AG04450 (cell line): ENCODE data around the gene TMEM269. TPM values are rescaled to one million over a fixed set of nuclear protein-coding genes. Genes with fewer than 3 reads are reported as not detected.

Experiments used
- CTCF ChIA-PET: fragments of 300-600, 350-600 bp; formaldehyde crosslinking; extraction: SDS; loops from one replicate; lab custom pipeline; 2022; ENCODE audit warnings: antibody characterized with exemption, inconsistent platforms; lab: Charles Lee
- POLR2A ChIA-PET: fragments of 350-600 bp; formaldehyde crosslinking; extraction: SDS; loops from one replicate; lab custom pipeline; 2021; ENCODE audit warnings: antibody characterized with exemption, inconsistent platforms; lab: Yijun Ruan, JAX
- DNase-seq: peaks from one replicate; pipeline ENCODE4 v3.0.0-alpha.2; 2011; ENCODE audit warnings: low read depth, low spot score
- H3K27ac ChIP-seq: one replicate; pipeline ENCODE4 v1.5.1; 2012; ENCODE audit warnings: low read depth, low read length, control low read depth
- H3K27me3 ChIP-seq: one replicate; pipeline ENCODE4 v1.6.0; 2012; ENCODE audit warnings: low read length; ENCODE audit not compliant: control insufficient read depth, insufficient read depth
- H3K4me3 ChIP-seq: 2 replicates; pipeline ENCODE4 v1.5.1; 2011; ENCODE audit warnings: mild to moderate bottlenecking, low read depth, low read length, control low read depth
- H3K9me3 ChIP-seq: 2 replicates; pipeline ENCODE4 v1.5.1; 2012; ENCODE audit warnings: low read length; ENCODE audit not compliant: control insufficient read depth, insufficient read depth
- polyA plus RNA-seq: library from polyadenylated mRNA; depleted of rRNA; stranded (reverse); fragments of >200 nt; gene quantifications from 2 replicates; pipeline ENCODE4 v1.2.3, GENCODE V29; 2011
- TF ChIP-seq, protein P1 (sequence below): IDR thresholded peaks from 2 replicates; pipeline ENCODE4 v1.5.1; 2011; ENCODE audit warnings: low read depth, low read length, control low read depth, inconsistent platforms

TMEM269 gene
- polyA plus RNA-seq, 1 experiment: 0.04 TPM

DNA sequence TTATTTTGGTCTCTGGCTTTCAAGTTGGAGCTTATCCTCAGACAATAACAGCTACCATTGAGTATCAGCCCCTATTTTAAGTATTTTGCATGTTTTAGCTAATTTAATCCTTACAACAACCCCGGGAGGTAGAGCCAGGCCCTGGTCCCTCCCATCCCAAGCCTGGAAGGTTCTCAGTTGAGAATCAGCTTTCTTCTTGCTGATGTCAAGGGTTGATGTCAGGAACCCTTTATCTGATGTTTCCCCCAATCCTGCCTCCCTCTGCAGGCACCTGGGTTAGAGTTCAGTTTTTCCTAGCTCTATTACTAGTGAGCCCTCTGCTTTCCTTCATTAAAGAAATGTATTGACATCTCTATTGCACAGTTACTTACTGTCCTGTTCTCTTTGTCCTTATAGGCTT, 36.0 kb downstream of the TMEM269 start:
- DNase-seq: no peak
- CTCF ChIA-PET: interaction anchor here (1.2 to 3.3 kb wide), 3 partner anchors 26 to 253 kb away, joined by 4 to 18 read pairs (median 5); partner anchors contain the start of gene ZNF691

DNA sequence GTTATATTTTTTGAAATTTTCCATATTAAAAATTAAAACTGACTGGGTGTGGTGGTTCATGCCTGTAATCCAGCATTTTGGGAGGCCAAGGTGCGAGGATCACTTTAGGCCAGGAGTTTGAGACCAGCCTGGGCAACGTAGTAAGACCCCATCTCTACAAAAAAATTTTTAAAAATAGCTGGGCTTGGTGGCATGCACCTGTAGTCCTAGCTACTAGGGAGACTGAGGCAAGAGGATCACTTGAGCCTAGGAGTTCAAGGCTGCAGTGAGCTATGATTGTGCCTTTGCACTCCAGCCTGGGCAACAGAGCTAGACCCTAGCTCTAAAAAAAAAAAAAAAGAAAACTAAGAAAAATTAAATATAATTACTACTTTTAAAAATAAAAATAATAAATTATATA, 36.9 kb downstream of the TMEM269 start:
- TF ChIP-seq, protein P1, sequence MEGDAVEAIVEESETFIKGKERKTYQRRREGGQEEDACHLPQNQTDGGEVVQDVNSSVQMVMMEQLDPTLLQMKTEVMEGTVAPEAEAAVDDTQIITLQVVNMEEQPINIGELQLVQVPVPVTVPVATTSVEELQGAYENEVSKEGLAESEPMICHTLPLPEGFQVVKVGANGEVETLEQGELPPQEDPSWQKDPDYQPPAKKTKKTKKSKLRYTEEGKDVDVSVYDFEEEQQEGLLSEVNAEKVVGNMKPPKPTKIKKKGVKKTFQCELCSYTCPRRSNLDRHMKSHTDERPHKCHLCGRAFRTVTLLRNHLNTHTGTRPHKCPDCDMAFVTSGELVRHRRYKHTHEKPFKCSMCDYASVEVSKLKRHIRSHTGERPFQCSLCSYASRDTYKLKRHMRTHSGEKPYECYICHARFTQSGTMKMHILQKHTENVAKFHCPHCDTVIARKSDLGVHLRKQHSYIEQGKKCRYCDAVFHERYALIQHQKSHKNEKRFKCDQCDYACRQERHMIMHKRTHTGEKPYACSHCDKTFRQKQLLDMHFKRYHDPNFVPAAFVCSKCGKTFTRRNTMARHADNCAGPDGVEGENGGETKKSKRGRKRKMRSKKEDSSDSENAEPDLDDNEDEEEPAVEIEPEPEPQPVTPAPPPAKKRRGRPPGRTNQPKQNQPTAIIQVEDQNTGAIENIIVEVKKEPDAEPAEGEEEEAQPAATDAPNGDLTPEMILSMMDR: no peak
- H3K4me3 ChIP-seq: no peak overlapping the region
- H3K9me3 ChIP-seq: no peaks in the 10 kb centered on the region
- CTCF ChIA-PET: interaction anchor here (0.6 to 3.3 kb wide), 4 partner anchors 25 to 252 kb away, joined by 3 to 18 read pairs (median 4); partner anchors contain the start of gene ZNF691
- no peak overlapping the region for H3K27ac ChIP-seq
- no peaks in the 10 kb centered on the region for H3K27me3 ChIP-seq
- POLR2A ChIA-PET: interaction anchor here (0.6 to 0.7 kb wide), 3 partner anchors 15 to 497 kb away, joined by 4 read pairs; no protein-coding TSS in a partner anchor
- no peak for DNase-seq

More for the DNA sequence above, 36.0 kb downstream of the TMEM269 start:
- POLR2A ChIA-PET: no interaction called here
- H3K9me3 ChIP-seq: no peaks in the 10 kb centered on the region
- no peak overlapping the region for H3K27ac ChIP-seq
- no peaks in the 10 kb centered on the region for H3K27me3 ChIP-seq
- H3K4me3 ChIP-seq: no peak overlapping the region
- TF ChIP-seq, protein P1: no peak

DNA sequence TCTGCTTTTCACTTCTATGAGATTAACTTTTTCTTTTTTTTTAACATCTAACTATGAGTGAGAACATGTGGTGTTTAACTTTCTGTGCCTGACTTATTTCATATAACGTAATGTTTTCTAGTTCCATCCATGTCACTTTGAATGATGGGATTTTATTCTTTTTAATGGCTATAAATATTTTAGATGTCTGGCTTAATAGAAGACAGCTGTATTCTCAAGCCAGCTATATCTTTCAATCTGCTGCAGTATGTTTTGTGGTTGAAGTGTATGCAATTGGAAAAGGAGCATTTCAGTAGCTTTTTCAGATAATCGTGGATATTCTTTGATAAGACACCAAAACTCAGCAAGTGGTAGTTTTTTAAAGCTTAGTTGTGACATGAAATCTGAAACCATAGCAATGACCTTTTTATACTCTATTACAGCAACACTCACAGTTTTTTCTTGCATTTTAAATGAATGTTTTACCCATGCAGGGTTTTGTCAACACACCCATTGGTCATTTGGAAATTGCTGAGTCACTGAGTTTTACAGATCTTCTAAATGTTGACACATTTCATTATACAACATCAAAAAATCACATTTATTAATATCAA, 38.1 kb downstream of the TMEM269 start:
- CTCF ChIA-PET: interaction anchor here (0.9 to 3.3 kb wide), 2 partner anchors 23 to 45 kb away, joined by 3 to 18 read pairs; partner anchors contain the start of gene ZNF691
- DNase-seq: no peak
- H3K27ac ChIP-seq: no peak overlapping the region
- POLR2A ChIA-PET: no interaction called here
- no peaks in the 10 kb centered on the region for H3K9me3 ChIP-seq
- H3K27me3 ChIP-seq: no peaks in the 10 kb centered on the region
- TF ChIP-seq, protein P1: no peak
- no peak overlapping the region for H3K4me3 ChIP-seq

DNA sequence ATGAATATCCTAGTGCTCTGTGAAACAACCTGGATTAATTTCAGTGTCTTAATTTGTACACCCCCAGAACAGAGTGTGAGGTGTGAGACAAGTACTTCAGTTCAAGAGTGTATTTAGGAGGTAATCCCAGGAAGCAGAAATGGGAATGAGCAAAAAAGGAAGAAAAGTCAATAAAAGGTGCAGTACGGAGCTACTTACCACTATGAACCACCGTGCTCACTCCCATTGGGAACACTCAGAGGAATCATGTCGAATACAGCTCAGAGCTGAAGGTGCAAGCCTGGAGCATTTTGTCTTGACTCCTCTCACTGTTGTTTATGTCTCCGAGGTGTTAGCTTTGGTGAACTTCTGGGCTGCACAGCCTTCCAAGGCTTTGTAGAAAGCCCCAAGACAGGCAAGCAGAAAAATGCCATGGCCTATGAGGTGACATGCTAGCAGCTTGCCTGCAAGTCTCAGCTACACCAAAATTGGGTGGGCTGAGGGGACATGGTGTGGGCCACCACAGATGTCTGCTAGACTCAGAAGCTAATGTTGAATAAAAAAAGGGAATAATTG, 39.8 kb downstream of the TMEM269 start:
- no peak overlapping the region for H3K4me3 ChIP-seq
- H3K9me3 ChIP-seq: no peaks in the 10 kb centered on the region
- no peak overlapping the region for H3K27ac ChIP-seq
- CTCF ChIA-PET: interaction anchor here (1.3 to 2.3 kb wide), 2 partner anchors 22 to 59 kb away, joined by 3 to 8 read pairs; partner anchors contain the start of gene ZNF691
- H3K27me3 ChIP-seq: no peaks in the 10 kb centered on the region
- POLR2A ChIA-PET: interaction anchor here (1.5 kb wide), 1 partner anchor 22 kb away, joined by 4 read pairs; the partner anchor contains the start of gene ZNF691
- TF ChIP-seq, protein P1: no peak
- DNase-seq: no peak
